Lower leg skin (tissue), 4 donors: ENCODE data around the gene TLE3. TPM values are rescaled to one million over a fixed set of nuclear protein-coding genes. Genes with fewer than 3 reads are reported as not detected.

Source experiments
- DNase-seq, 2 donors: peaks; one replicate each; pipeline ENCODE4 v3.0.0-alpha.2; 2019; ENCODE audit warnings: low spot score in 2 of 2
- H3K4me3 ChIP-seq: fragments of 200-600 bp; sonication (generic); 2 replicates; pipeline ENCODE4 v1.5.1; 2017; ENCODE audit warnings: mild to moderate bottlenecking, low read depth; ENCODE audit not compliant: poor library complexity, severe bottlenecking
- CTCF ChIP-seq, 3 donors: fragments of 450-650 bp; IDR thresholded peaks; one replicate each; pipeline ENCODE4 v1.5.1; 2016; ENCODE audit warnings: antibody characterized with exemption in 3 of 3, mild to moderate bottlenecking in 3 of 3, moderate library complexity in 2 of 3
- POLR2A ChIP-seq, 2 donors: fragments of 450-650 bp; IDR thresholded peaks; one replicate each; pipeline ENCODE4 v1.6.1; 2016 to 2017; ENCODE audit warnings: antibody characterized with exemption in 2 of 2, mild to moderate bottlenecking in 1 of 2, moderate library complexity in 1 of 2
- WGBS, 2 donors: methylation state at CpG; one replicate each; pipeline ENCODE4 v1.1.5; 2018; 5-methylcytosine and 5-hydroxymethylcytosine counted together
- intact Hi-C: fragments of 100-400 bp; cut with DNase I; formaldehyde crosslinking; loops from one replicate; pipeline ENCODE4 v1.15.0; 2023; ENCODE audit warnings: low total_unique reads
- total RNA-seq, 4 donors: library from RNA; depleted of rRNA; stranded (reverse); fragments of >200 nt; gene quantifications; one replicate each; pipeline ENCODE4 v1.1.0, GENCODE V29; 2016

TLE3 gene
- total RNA-seq, 4 donors from 2014 or later, result 95.7 to 136 (median 124) TPM

GRCh38 chr15:70109531-70109930 is 11.8 kb upstream of the TLE3 start:
- DNase-seq, result no peak
- WGBS, 2 donors, result 84 to 89% methylated on average over 3 of the region's 3 CpGs
- intact Hi-C loops, result no loop called here
- TF ChIP-seq POLR2A (IDR thresholded peaks at IDR 0.05) (no peak), CTCF (IDR thresholded peaks at IDR 0.05) (no peak)
- no peak overlapping the region for H3K4me3 ChIP-seq

- TF ChIP-seq POLR2A (IDR thresholded peaks at IDR 0.05) (no peak), CTCF (IDR thresholded peaks at IDR 0.05) (no peak)
- WGBS, 2 donors, result 89 to 90% methylated on average over 7 of the region's 7 CpGs
- intact Hi-C loops, result no loop called here
- DNase-seq, result no peak
- H3K4me3 ChIP-seq, result no peak overlapping the region
Measured at GRCh38 chr15:70103880-70104626, 6.3 kb upstream of the TLE3 start.

- no peak overlapping the region for H3K4me3 ChIP-seq
- intact Hi-C loops, result no loop called here
- 86 to 88% methylated on average over 3 of the region's 3 CpGs for WGBS, 2 donors
- DNase-seq, result no peak
- TF ChIP-seq CTCF (IDR thresholded peaks at IDR 0.05) (no peak), POLR2A (IDR thresholded peaks at IDR 0.05) (no peak)
Measured at GRCh38 chr15:70102827-70103226, 5.1 kb upstream of the TLE3 start.

- intact Hi-C loops, result no loop called here
- DNase-seq, result no peak
- TF ChIP-seq CTCF (IDR thresholded peaks at IDR 0.05), result no peak
- no peak for TF ChIP-seq POLR2A (IDR thresholded peaks at IDR 0.05)
- H3K4me3 ChIP-seq, result no peak overlapping the region
- WGBS, 2 donors, result 9 to 10% methylated on average over 12 of the region's 12 CpGs
Measured at GRCh38 chr15:70101459-70102113, 3.9 kb upstream of the TLE3 start.

- DNase-seq, result peak in 1 of 2 donors; percentile 91
- H3K4me3 ChIP-seq, result no peak overlapping the region
- TF ChIP-seq POLR2A (IDR thresholded peaks at IDR 0.05) (no peak), CTCF (IDR thresholded peaks at IDR 0.05) (no peak)
- intact Hi-C loops, result no loop called here
- 2 to 8% methylated on average over 12 to 53 of the region's 54 CpGs for WGBS, 2 donors
Measured at GRCh38 chr15:70100474-70101341, 3.0 kb upstream of the TLE3 start.
